ENCODE data around the gene NIT2.
"Not testable (repeated sequence)": the region's sequence is repeated elsewhere in the genome, so short reads cannot be mapped to it uniquely, and the experiment has no call there.

The NIT2 gene

DNA sequence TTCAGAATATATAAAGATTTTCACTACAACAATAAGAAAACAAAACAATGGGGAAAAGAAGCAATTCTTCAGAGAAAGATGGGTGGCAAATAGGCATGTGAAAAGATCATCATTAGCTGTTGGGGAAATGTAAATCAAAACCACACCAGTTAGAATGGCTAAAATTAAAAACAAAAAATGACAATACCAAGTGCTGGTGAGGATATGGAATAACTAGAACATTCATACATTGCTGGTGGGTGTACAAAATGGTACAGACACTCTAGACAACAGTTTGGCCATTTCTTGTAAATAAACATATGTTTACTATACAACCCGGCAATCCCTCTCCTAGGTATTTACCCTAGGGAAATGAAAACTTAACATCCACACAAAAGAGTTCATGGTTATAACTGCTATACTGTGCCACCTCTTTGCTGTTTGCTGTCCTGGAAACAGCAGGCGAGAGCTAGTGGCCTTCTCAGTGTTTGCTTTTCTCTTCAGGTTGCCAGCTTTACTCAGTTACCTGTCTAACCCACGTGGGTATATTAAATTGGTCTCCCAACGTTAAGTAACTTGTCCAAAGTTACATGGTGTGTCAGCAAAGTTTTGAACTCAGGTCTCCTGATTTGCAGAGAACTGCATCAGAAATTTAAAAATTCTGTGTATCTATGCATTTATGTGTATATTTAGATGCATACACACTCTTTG is 4.6 kb upstream of the NIT2 start:
- no peaks in the 10 kb centered on the region for H3K27me3 Mint-ChIP-seq
- H3K4me3 Mint-ChIP-seq = no peak overlapping the region
- H3K4me1 Mint-ChIP-seq (ENCODE audit: low read depth) = peaks cover 3% of the 10 kb centered on the region
- no peaks in the 10 kb centered on the region for H3K9me3 Mint-ChIP-seq (ENCODE audit: low read depth)
- H3K36me3 Mint-ChIP-seq = peaks cover 11% of the 10 kb centered on the region
- no peak overlapping the region for H3K27ac Mint-ChIP-seq

DNA sequence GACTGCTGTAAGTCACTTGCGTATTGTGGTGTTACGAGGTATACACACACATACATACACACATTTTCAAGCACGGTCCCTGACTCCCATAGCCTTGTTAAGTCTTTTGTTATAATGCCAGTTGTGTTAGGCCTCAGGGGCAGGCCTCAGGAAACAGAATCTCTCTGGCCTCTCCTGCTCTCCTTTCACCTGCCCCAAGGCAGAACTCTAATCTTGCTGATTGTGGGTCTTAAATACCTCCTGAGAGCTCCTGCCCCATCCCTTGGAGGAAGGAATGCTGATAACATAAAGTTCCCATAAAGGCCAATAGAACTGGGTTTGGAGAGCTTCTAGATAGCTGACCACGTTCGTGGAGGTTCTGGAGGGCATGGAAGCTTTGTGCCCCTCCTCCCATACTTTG is 3.9 kb upstream of the NIT2 start:
- H3K4me1 Mint-ChIP-seq (ENCODE audit: low read depth) = peaks cover 10% of the 10 kb centered on the region
- no peak overlapping the region for H3K27ac Mint-ChIP-seq
- H3K27me3 Mint-ChIP-seq = no peaks in the 10 kb centered on the region
- no peaks in the 10 kb centered on the region for H3K9me3 Mint-ChIP-seq (ENCODE audit: low read depth)
- H3K4me3 Mint-ChIP-seq = no peak overlapping the region
- H3K36me3 Mint-ChIP-seq = peaks cover 9% of the 10 kb centered on the region

DNA sequence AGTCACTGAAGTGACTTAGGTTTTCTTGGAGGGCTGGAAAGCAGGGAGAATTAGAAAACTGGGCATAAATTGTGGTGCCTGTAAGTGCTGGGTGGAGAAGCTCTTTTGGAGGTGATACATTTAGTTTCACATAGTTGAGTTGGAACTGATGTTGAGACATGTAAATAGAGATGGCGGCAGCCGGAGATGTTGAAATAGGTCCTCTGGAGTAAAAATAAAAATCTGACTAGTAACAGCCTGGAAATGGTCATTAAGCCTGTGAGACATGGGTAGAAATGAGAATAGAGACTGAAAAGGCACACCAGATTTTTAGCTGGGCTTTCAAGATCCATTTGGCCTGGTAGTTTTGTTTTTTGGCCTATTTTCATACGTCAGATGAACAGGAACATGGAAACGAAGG is 2.9 kb upstream of the NIT2 start:
- Mint-ChIP-seq H3K36me3 (peaks cover 8% of the 10 kb centered on the region), H3K9me3 (ENCODE audit: low read depth) (no peaks in the 10 kb centered on the region), H3K4me3 (no peak overlapping the region), H3K27me3 (no peaks in the 10 kb centered on the region), H3K4me1 (ENCODE audit: low read depth) (peaks cover 16% of the 10 kb centered on the region), H3K27ac (no peak overlapping the region)

DNA sequence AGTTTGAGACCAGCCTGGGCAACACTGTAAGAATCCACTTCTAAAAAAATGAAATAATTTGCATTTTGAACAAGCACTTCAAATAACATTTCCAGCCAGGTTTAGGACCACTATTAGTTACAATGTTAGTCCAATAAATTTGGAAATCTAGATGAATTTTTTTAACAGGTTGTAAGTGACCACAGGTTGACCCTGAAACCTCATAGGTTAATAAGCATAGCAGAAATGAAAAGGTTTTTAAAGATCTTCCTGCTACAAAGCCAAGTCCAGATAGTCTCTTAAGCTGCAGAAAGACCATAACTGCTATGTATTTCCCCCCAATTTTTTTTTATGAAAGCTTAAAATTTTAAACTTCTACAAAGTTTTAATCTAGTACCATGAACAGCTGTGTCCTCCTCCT is 1.5 kb upstream of the NIT2 start:
- H3K4me1 Mint-ChIP-seq (ENCODE audit: low read depth) = peaks cover 18% of the 10 kb centered on the region
- H3K4me3 Mint-ChIP-seq = peak overlapping the region; percentile 64
- no peaks in the 10 kb centered on the region for H3K27me3 Mint-ChIP-seq
- H3K36me3 Mint-ChIP-seq = no peaks in the 10 kb centered on the region
- H3K9me3 Mint-ChIP-seq (ENCODE audit: low read depth) = no peaks in the 10 kb centered on the region
- no peak overlapping the region for H3K27ac Mint-ChIP-seq

DNA sequence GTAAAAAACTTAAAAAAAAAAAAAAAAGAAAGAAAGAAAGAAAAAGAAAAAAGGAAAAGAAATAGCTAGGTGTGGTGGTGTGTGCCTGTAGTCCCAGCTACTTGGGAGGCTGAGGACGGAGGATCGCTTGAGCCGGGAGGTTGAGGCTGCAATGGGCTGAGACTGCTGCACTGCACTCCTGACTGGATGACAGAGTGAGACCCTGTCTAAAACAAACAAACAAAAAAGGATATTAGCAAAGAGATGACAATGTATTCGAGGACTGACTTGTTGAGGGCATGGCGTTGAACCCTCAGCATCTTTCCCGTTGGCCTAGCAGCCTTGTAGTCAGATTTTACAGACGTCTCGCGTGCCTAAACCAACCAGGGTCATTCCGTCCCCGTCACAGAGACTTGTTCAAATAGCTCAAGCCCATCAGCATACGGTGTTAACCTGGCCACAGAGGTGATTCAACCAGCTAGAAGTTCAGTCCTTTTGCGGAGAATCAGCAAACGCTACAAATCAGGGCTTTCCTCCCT is 528 bp upstream of the NIT2 start:
- peaks cover 2% of the 10 kb centered on the region for H3K36me3 Mint-ChIP-seq
- H3K4me1 Mint-ChIP-seq (ENCODE audit: low read depth) = peaks cover 20% of the 10 kb centered on the region
- no peaks in the 10 kb centered on the region for H3K9me3 Mint-ChIP-seq (ENCODE audit: low read depth)
- peak overlapping the region; percentile 72 for H3K27ac Mint-ChIP-seq
- H3K4me3 Mint-ChIP-seq = peak overlapping the region; percentile 87
- no peaks in the 10 kb centered on the region for H3K27me3 Mint-ChIP-seq

DNA sequence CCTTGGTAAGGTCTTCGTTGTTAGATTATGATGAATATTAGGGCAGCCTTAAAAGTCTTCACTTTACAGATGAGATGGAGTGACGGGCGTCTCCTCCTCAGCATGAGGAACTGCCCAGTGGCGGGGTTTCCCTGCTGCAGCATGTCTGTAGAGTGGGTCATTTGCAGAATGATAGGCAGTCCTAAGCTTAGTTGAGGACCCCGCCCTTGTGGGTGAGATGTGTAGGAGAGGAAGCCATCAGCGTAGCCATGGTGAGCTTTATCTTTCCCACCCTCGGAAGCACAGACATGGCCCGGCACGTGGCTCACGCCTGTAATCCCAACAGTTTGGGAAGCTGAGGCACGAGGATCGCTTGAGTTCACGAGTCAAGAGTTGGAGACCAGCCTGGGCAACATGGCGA is 877 bp downstream of the NIT2 start:
- peaks cover 20% of the 10 kb centered on the region for H3K4me1 Mint-ChIP-seq (ENCODE audit: low read depth)
- H3K4me3 Mint-ChIP-seq = peak overlapping the region; percentile 96
- H3K27me3 Mint-ChIP-seq = no peaks in the 10 kb centered on the region
- H3K9me3 Mint-ChIP-seq (ENCODE audit: low read depth) = no peaks in the 10 kb centered on the region
- peak overlapping the region; percentile 95 for H3K27ac Mint-ChIP-seq
- H3K36me3 Mint-ChIP-seq = peaks cover 4% of the 10 kb centered on the region

DNA sequence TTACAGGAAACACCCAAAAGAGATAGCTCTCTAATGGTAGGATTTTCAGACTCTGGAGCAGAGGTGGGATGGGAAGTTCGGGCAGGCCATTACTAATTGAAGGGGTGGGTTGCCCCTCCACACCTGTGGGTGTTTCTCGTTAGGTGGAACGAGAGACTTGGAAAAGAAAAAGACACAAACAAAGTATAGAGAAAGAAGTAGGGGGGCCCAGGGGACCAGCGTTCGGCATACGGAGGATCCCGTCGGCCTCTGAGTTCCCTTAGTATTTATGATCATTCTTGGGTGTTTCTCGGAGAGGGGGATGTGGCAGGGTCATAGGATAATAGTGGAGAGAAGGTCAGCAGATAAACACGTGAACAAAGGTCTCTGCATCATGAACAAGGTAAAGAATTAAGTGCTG is 1.7 kb downstream of the NIT2 start:
- not testable (repeated sequence) for H3K27me3 Mint-ChIP-seq; H3K9me3 Mint-ChIP-seq (ENCODE audit: low read depth)
- H3K4me1 Mint-ChIP-seq (ENCODE audit: low read depth) = peaks cover 20% of the 10 kb centered on the region
- H3K27ac Mint-ChIP-seq = peak overlapping the region; percentile 38
- H3K4me3 Mint-ChIP-seq = peak overlapping the region; percentile 96
- H3K36me3 Mint-ChIP-seq = peaks cover 11% of the 10 kb centered on the region

DNA sequence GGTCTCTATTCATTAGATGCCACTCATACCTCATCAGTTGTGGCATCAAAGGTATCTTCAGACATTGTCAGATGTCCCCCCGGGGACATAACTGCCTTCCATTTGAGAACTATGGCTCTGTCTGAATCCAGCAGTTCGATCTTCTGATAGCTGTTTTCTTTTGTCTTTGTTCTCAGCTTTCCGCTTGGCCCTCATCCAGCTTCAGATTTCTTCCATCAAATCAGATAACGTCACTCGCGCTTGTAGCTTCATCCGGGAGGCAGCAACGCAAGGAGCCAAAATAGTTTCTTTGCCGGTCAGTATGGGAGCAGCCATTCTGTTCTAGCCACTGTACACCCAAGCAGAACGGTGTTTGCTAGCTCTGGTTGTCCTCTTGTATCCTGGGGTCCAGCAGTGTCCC is 4.4 kb downstream of the NIT2 start:
- Mint-ChIP-seq H3K9me3 (ENCODE audit: low read depth) (no peaks in the 10 kb centered on the region), H3K27ac (no peak overlapping the region), H3K4me3 (no peak overlapping the region), H3K27me3 (no peaks in the 10 kb centered on the region), H3K4me1 (ENCODE audit: low read depth) (peaks cover 36% of the 10 kb centered on the region), H3K36me3 (peaks cover 20% of the 10 kb centered on the region)

DNA sequence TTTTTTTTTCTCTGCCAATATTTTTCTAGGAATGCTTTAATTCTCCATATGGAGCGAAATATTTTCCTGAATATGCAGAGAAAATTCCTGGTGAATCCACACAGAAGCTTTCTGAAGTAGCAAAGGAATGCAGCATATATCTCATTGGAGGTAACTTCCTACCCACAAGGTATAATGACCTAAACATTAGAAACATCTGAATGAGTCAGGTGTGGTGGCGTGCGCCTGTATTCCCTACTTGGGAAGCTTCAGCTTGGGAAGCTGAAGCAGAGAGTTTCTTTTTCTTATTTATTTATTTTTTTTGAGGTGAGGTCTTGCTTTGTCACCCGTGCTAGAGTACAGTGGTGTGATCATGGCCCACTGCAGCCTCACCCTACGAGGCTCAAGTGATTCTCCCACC is 5.2 kb downstream of the NIT2 start:
- H3K4me1 Mint-ChIP-seq (ENCODE audit: low read depth) = peaks cover 36% of the 10 kb centered on the region
- H3K27ac Mint-ChIP-seq = no peak overlapping the region
- no peaks in the 10 kb centered on the region for H3K27me3 Mint-ChIP-seq
- peaks cover 23% of the 10 kb centered on the region for H3K36me3 Mint-ChIP-seq
- no peaks in the 10 kb centered on the region for H3K9me3 Mint-ChIP-seq (ENCODE audit: low read depth)
- no peak overlapping the region for H3K4me3 Mint-ChIP-seq

DNA sequence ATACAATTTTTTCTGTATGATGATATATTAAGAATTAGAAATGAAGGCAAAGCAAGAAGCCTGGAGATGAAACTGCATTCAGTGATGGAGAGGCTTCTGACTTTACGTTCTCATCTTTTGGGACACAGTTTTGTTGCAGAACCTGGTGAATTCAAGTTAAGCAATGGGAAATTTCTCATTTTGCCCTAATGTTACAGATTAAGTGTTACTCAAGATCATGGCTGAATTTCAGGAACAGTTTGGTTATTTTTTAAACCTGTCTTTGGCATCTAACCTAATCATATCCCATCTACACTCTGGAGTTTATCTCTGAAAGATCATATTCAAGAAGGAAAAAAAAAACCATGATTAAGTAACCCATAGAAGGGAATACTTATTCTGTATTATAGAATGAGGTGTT is 6.0 kb downstream of the NIT2 start:
- no peak overlapping the region for H3K27ac Mint-ChIP-seq
- H3K9me3 Mint-ChIP-seq (ENCODE audit: low read depth) = no peaks in the 10 kb centered on the region
- H3K4me1 Mint-ChIP-seq (ENCODE audit: low read depth) = peaks cover 30% of the 10 kb centered on the region
- no peak overlapping the region for H3K4me3 Mint-ChIP-seq
- peaks cover 26% of the 10 kb centered on the region for H3K36me3 Mint-ChIP-seq
- H3K27me3 Mint-ChIP-seq = no peaks in the 10 kb centered on the region

DNA sequence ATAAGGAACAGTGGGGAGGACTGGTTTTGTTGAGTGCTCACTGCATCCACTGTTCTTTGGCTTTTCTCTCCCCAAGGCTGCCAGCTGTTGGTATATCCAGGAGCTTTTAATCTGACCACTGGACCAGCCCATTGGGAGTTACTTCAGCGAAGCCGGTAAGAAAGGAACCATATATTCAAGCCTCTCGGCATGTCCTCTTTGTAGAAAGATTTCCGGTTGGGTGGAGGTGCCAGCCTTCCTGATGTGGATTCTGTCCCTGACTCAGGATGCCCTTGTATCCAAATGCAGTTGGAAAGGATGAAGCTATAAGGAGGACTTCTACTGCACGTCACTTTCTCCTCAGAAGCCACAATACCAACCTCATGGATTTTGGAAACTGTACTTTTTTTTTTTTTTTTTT is 14.2 kb downstream of the NIT2 start:
- Mint-ChIP-seq H3K4me3 (no peak overlapping the region), H3K27me3 (no peaks in the 10 kb centered on the region), H3K9me3 (ENCODE audit: low read depth) (no peaks in the 10 kb centered on the region), H3K36me3 (peaks cover 27% of the 10 kb centered on the region), H3K27ac (no peak overlapping the region), H3K4me1 (ENCODE audit: low read depth) (peaks cover 5% of the 10 kb centered on the region)

DNA sequence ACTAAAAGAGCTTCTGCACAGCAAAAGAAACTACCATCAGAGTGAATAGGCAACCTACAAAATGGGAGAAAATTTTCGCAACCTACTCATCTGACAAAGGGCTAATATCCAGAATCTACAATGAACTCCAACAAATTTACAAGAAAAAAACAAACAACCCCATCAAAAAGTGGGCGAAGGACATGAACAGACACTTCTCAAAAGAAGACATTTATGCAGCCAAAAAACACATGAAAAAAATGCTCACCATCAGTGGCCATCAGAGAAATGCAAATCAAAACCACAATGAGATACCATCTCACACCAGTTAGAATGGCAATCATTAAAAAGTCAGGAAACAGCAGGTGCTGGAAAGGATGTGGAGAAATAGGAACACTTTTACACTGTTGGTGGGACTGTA is 17.2 kb downstream of the NIT2 start:
- not testable (repeated sequence) for H3K27me3 Mint-ChIP-seq; H3K9me3 Mint-ChIP-seq (ENCODE audit: low read depth); H3K4me3 Mint-ChIP-seq; H3K4me1 Mint-ChIP-seq (ENCODE audit: low read depth); H3K27ac Mint-ChIP-seq
- peaks cover 18% of the 10 kb centered on the region for H3K36me3 Mint-ChIP-seq

DNA sequence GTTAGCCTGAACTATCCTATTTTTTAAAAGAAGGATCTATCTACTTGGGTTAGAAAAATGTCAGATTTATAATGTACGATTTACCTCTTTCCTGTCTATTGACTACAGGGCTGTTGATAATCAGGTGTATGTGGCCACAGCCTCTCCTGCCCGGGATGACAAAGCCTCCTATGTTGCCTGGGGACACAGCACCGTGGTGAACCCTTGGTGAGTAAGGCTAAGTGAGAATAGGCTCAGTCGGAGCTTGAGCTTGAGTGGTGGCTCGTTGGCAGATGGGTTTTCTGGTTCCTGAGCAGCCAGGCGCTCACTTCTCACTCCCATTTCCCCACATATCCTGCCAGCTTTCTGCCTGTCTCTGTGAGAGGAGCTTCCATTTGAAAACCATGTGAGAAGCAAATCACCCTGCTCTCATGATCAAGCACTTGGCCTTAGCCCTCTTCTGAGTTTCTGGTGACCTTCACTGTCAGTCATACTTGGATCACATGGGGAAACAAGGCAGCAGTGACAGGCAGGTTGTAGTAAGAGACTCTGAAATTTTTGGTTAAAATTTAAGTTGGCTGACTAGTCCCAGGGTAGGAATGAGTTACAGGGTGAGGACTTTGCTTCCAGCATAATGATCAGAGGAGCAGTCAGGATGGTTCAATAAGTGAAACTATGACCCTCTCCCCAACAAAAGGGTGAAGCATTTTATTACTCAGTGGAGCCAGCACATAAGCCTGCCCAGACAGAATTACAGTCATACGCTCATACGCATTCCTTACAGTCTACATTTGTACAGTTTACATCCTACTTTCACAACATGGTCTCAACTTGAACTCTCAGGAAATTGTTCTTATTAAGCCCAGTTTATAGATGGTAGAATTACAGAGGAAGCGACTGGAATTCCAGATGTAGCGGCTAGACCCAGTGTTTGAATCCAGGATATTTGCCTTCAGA is 18.0 kb downstream of the NIT2 start:
- H3K36me3 Mint-ChIP-seq = peaks cover 18% of the 10 kb centered on the region
- no peak overlapping the region for H3K27ac Mint-ChIP-seq
- H3K9me3 Mint-ChIP-seq (ENCODE audit: low read depth) = no peaks in the 10 kb centered on the region
- H3K4me1 Mint-ChIP-seq (ENCODE audit: low read depth) = no peaks in the 10 kb centered on the region
- no peak overlapping the region for H3K4me3 Mint-ChIP-seq
- H3K27me3 Mint-ChIP-seq = no peaks in the 10 kb centered on the region

DNA sequence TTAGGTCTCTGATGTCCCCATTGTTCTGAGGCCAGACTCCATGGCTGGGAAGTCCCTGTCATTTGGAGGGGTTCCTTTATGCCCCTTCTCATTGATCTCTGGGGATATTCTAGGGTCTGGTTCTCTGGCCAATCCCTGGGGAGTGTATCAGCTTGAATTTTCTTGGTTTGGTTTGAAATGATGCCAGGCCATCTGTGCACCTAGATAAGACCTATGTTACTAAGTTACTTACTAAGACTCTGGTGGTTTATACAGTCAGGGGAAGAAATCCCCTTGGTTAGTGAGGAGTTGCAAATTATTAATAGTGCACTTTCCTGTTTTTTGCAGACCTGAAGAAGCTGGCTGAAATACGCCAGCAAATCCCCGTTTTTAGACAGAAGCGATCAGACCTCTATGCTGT is 20.3 kb downstream of the NIT2 start:
- no peaks in the 10 kb centered on the region for H3K27me3 Mint-ChIP-seq
- no peak overlapping the region for H3K4me3 Mint-ChIP-seq
- H3K27ac Mint-ChIP-seq = no peak overlapping the region
- no peaks in the 10 kb centered on the region for H3K4me1 Mint-ChIP-seq (ENCODE audit: low read depth)
- H3K36me3 Mint-ChIP-seq = peaks cover 18% of the 10 kb centered on the region
- H3K9me3 Mint-ChIP-seq (ENCODE audit: low read depth) = no peaks in the 10 kb centered on the region

DNA sequence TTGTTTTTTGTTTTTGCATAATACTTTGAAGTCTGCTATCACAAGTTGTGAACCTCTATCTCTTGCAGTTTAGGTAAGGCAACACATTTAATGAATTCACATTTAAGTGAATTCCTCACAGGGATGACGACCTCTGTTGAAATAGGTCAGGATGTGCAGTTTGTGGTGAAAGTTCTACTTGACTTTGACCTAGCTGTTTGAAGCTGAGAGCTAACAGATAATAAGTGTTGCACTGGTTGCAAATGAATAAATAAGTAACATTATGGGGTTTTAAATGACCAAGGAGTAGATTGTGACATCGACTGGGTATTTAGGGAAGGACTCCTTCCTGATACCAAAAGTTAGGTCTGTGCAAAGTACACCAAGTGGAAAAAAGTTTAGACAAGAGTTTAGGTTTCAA is 23.9 kb downstream of the NIT2 start:
- Mint-ChIP-seq H3K9me3 (ENCODE audit: low read depth) (no peaks in the 10 kb centered on the region), H3K27me3 (no peaks in the 10 kb centered on the region), H3K27ac (peak overlapping the region; percentile 19), H3K4me3 (no peak overlapping the region), H3K36me3 (peaks cover 19% of the 10 kb centered on the region), H3K4me1 (ENCODE audit: low read depth) (no peaks in the 10 kb centered on the region)
